ENCODE results near the gene ARRB1.

- no peak for TF ChIP-seq CTCF (IDR thresholded peaks at IDR 0.05; ENCODE audit: low read depth, low read length)
- TF ChIP-seq POLR2A (IDR thresholded peaks at IDR 0.05; ENCODE audit: extremely low read depth, insufficient read length), result no peak
- TF ChIP-seq, protein P1, sequence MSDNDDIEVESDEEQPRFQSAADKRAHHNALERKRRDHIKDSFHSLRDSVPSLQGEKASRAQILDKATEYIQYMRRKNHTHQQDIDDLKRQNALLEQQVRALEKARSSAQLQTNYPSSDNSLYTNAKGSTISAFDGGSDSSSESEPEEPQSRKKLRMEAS (IDR thresholded peaks at IDR 0.05; ENCODE audit: low read depth, low read length), result no peak
Observed at GRCh38 chr11:75225794-75226193, 125.7 kb downstream of the ARRB1 start.
